DND-41 (cell line): ENCODE data around the gene ETFRF1.

Experiments
- EZH2 ChIP-seq: IDR thresholded peaks from 3 replicates; pipeline ENCODE4 v1.6.1; 2012; ENCODE audit warnings: borderline replicate concordance, low read depth, mild to moderate bottlenecking, moderate library complexity, low read length, inconsistent platforms; ENCODE audit not compliant: severe bottlenecking
- TF ChIP-seq, protein P1 (sequence below): IDR thresholded peaks from 2 replicates; pipeline ENCODE4 v1.5.1; 2012; ENCODE audit warnings: borderline replicate concordance, low read length, moderate library complexity, mild to moderate bottlenecking; ENCODE audit not compliant: poor library complexity, severe bottlenecking; ENCODE audit errors: extremely low read depth

DNA sequence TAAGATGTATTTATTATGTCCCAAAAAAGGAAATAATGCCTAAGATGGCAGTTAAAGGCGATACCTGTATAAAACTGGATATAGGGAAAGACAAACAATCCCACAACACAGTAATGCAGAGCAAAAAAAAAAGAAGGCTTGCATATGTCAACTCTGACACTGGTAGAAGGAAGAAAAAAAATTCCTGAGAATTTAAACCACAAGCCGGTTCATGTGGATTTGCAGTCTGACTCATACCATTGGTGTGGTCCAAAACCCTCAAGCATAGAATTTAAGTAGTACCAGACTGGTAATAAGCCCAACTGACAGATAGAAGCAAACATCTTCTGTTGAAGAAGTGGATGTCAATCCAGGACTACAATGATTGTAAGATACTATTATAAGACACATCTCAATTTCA is 7.3 kb upstream of the ETFRF1 start:
- TF ChIP-seq, protein P1, sequence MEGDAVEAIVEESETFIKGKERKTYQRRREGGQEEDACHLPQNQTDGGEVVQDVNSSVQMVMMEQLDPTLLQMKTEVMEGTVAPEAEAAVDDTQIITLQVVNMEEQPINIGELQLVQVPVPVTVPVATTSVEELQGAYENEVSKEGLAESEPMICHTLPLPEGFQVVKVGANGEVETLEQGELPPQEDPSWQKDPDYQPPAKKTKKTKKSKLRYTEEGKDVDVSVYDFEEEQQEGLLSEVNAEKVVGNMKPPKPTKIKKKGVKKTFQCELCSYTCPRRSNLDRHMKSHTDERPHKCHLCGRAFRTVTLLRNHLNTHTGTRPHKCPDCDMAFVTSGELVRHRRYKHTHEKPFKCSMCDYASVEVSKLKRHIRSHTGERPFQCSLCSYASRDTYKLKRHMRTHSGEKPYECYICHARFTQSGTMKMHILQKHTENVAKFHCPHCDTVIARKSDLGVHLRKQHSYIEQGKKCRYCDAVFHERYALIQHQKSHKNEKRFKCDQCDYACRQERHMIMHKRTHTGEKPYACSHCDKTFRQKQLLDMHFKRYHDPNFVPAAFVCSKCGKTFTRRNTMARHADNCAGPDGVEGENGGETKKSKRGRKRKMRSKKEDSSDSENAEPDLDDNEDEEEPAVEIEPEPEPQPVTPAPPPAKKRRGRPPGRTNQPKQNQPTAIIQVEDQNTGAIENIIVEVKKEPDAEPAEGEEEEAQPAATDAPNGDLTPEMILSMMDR: no peak
- no peak for TF ChIP-seq EZH2
